Measurements from ENCODE around the gene CHRM1. TPM values are rescaled to one million over a fixed set of nuclear protein-coding genes. Genes with fewer than 3 reads are reported as not detected.

The CHRM1 gene
- total RNA-seq, 1 experiment from 2014 or later, result not detected

DNA sequence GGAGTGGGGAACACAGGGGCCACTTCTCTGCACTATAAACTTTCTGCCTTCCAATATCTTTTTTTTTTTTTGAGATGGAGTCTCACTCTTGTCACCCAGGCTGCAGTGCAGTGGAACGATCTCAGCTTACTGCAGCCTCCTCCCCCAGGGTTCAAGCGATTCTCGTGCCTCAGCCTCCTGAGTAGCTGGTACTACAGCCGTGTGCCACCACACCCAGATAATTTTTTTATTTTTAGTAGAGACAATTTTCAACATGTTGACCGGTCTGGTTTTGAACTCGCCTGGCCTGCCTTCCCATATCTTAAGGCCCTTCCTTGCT is 38.8 kb downstream of the CHRM1 start:
- no peak for ATAC-seq
- intact Hi-C loops (cut with micrococcal nuclease), result loop anchor here (5.0 kb wide), 1 partner anchor 155 kb away; the partner anchor contains the start of genes HNRNPUL2 and TTC9C

DNA sequence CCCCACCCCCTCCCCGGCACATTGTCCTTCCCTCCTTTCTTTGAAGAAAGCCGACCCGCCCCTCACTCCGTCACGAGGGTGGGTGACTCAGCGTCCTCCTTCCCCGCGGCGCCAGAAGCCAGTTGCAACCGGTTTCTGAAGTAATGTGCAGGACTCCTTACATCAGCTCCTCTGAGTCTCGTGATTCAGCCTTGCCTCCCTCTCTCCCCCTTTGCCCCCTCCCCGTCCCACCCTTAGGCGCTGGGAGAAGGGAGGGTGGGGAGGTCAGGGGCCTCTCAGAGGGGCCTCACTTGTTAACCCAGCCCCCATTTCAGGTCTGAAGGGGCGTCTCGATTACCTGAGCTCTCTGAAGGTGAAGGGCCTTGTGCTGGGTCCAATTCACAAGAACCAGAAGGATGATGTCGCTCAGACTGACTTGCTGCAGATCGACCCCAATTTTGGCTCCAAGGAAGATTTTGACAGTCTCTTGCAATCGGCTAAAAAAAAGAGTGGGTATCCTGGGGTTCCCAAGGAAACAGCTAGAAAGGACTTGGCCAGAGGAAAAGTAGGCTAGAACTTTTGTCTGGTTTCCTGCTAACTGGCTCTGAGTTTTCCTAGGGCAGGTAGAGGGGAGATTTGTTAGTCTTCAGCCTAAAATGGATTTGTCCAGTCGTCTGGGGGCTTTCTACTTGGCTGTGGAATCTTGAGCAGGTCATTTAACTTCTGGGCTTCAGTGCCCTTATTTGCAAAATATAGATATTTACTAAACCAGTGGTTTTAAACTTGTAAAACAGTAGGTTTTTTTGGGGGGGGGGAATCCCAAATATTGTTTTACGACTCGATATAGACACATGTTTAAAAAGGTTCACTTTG is 39.4 kb downstream of the CHRM1 start:
- peak overlapping the region; percentile 93 for H3K27ac ChIP-seq (ENCODE audit: low read length)
- peaks cover 59% of the 10 kb centered on the region for H3K36me3 ChIP-seq (ENCODE audit: low read depth, low read length)
- peaks cover 55% of the 10 kb centered on the region for H4K20me1 ChIP-seq (ENCODE audit: low read length)
- TF ChIP-seq EZH2phosphoT487 (IDR thresholded peaks at IDR 0.05; ENCODE audit: borderline replicate concordance, low read length), result no peak
- peak; percentile 2; the same call in 1 of the 2 replicates for TF ChIP-seq CTCF (conservative IDR thresholded peaks at IDR 0.05; ENCODE audit: low read depth, low read length)
- H2AFZ ChIP-seq (ENCODE audit: low read length), result no peak overlapping the region
- H3K27me3 ChIP-seq (ENCODE audit: low read length), result no peaks in the 10 kb centered on the region
- no peaks in the 10 kb centered on the region for H3K9me3 ChIP-seq (ENCODE audit: low read length)
- peaks cover 14% of the 10 kb centered on the region for H3F3A ChIP-seq (ENCODE audit: low read length, unreplicated experiment)
- no TSS peak for BruUV-seq (replicated peaks)
- peaks cover 38% of the 10 kb centered on the region for H3K4me1 ChIP-seq (ENCODE audit: insufficient read depth, low read length)
- intact Hi-C loops (cut with micrococcal nuclease), result loop anchor here (1.0 to 5.0 kb wide), 4 partner anchors 25 to 155 kb away; partner anchors contain the start of genes HNRNPUL2, STX5, TEX54 and TTC9C
- no peaks in the 10 kb centered on the region for H3K9me2 ChIP-seq (replicated peaks; ENCODE audit: low read length)
- ChIA-PET POLR2A (ENCODE audit: unreplicated experiment) (interaction anchor here (0.5 to 1.8 kb wide), 7 partner anchors 8 to 335 kb away, joined by 3 to 22 read pairs (median 5); partner anchors contain the start of genes AHNAK and CSKMT), CTCF (interaction anchor here (0.6 to 1.7 kb wide), 5 partner anchors 26 to 1292 kb away, joined by 3 to 8 read pairs (median 4); partner anchors contain the start of genes TMEM179B and TUT1)
- peak overlapping the region; percentile 95 for H3K4me2 ChIP-seq (ENCODE audit: low read length)
- peak; percentile 39 for ATAC-seq
- DNase-seq, result peak; percentile 98
- H3K79me2 ChIP-seq (ENCODE audit: low read length), result peaks cover 81% of the 10 kb centered on the region
- H3K4me3 ChIP-seq (ENCODE audit: low read length), result peak overlapping the region; percentile 85
- peak overlapping the region; percentile 99 for H3K9ac ChIP-seq (ENCODE audit: low read length)

More for the DNA sequence above, 38.8 kb downstream of the CHRM1 start:
- Histone ChIP-seq H4K20me1 (ENCODE audit: low read length) (peaks cover 60% of the 10 kb centered on the region), H3K4me1 (ENCODE audit: insufficient read depth, low read length) (peaks cover 38% of the 10 kb centered on the region), H2AFZ (ENCODE audit: low read length) (no peak overlapping the region), H3K9me2 (replicated peaks; ENCODE audit: low read length) (no peaks in the 10 kb centered on the region), H3K4me3 (ENCODE audit: low read length) (peak overlapping the region; percentile 85), H3K9me3 (ENCODE audit: low read length) (no peaks in the 10 kb centered on the region), H3K4me2 (ENCODE audit: low read length) (peak overlapping the region; percentile 95), H3K36me3 (ENCODE audit: low read depth, low read length) (peaks cover 61% of the 10 kb centered on the region), H3F3A (ENCODE audit: low read length, unreplicated experiment) (peaks cover 17% of the 10 kb centered on the region), H3K27ac (ENCODE audit: low read length) (peak overlapping the region; percentile 93), H3K79me2 (ENCODE audit: low read length) (peaks cover 79% of the 10 kb centered on the region), H3K27me3 (ENCODE audit: low read length) (no peaks in the 10 kb centered on the region), H3K9ac (ENCODE audit: low read length) (peak overlapping the region; percentile 99)
- POLR2A ChIA-PET (ENCODE audit: unreplicated experiment), result no interaction called here
- CTCF ChIA-PET, result interaction anchor here (1.7 kb wide), 1 partner anchor 27 kb away, joined by 8 read pairs; no protein-coding TSS in a partner anchor
- no peak for DNase-seq
- no TSS peak for BruUV-seq (replicated peaks)
- TF ChIP-seq EZH2 (IDR thresholded peaks at IDR 0.05; ENCODE audit: low read length, unreplicated experiment), result no peak
- TF ChIP-seq EZH2phosphoT487 (IDR thresholded peaks at IDR 0.05; ENCODE audit: borderline replicate concordance, low read length), result no peak
- TF ChIP-seq CTCF (conservative IDR thresholded peaks at IDR 0.05; ENCODE audit: low read depth, low read length), result no peak
